SJSA1 (cell line): Measurements from ENCODE around the gene ARID3B. TPM values are rescaled to one million over a fixed set of nuclear protein-coding genes. Genes with fewer than 3 reads are reported as not detected.
"Not testable (repeated sequence)": the region's sequence is repeated elsewhere in the genome, so short reads cannot be mapped to it uniquely, and the experiment has no call there.

Experiments
- DNase-seq, 2 experiments: peaks; one replicate each; pipeline ENCODE4 v3.0.0-alpha.2; 2015 to 2020; ENCODE audit warnings: low spot score in 2 of 2, low read depth in 1 of 2
- H3K27ac ChIP-seq: fragments of 250-450 bp; sonication (Bioruptor Pico); 2 replicates; pipeline ENCODE4 v1.5.1; 2020; ENCODE audit warnings: mild to moderate bottlenecking, moderate library complexity
- H3K27me3 ChIP-seq: fragments of 250-450 bp; sonication (Bioruptor Pico); replicated peaks from 2 replicates; pipeline ENCODE4 v1.5.1; 2020; ENCODE audit warnings: mild to moderate bottlenecking, moderate library complexity
- H3K36me3 ChIP-seq: fragments of 250-450 bp; sonication (Bioruptor Pico); 2 replicates; pipeline ENCODE4 v1.5.1; 2020; ENCODE audit warnings: mild to moderate bottlenecking
- H3K4me1 ChIP-seq: fragments of 250-450 bp; sonication (Bioruptor Pico); replicated peaks from 2 replicates; pipeline ENCODE4 v1.6.1; 2021; ENCODE audit warnings: mild to moderate bottlenecking
- H3K4me3 ChIP-seq: fragments of 250-450 bp; sonication (Bioruptor Pico); 2 replicates; pipeline ENCODE4 v1.5.1; 2020; ENCODE audit warnings: mild to moderate bottlenecking
- H3K9me3 ChIP-seq: fragments of 250-450 bp; sonication (Bioruptor Pico); replicated peaks from 2 replicates; pipeline ENCODE4 v1.5.1; 2020; ENCODE audit warnings: mild to moderate bottlenecking
- total RNA-seq: library from RNA; depleted of rRNA; stranded (reverse); fragments of >200 nt; shearing (Covaris generic); gene quantifications from 2 replicates; pipeline ENCODE4 v1.2.3, GENCODE V29; 2014

The ARID3B gene
- total RNA-seq, 1 experiment from 2014 or later, result 1.4 TPM

DNA sequence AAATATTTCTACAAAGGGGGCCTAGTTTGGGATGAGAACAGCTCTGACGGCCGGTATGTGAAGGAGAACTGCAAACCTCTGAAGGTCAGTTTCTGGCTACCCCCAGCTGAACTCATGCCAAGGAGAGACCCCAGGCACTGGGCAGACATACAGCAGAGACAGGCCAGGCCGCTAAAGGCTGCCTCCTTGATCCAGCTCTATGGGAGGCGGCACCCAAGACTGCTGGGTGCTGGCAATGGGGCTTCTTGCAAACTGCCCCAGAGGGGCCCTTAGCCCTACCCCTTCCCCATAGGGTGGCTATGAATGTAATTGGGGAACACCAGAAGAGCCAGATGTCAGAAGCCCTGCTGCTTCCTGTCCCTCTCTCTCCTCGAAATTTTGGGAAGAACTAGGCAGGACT lies 87.9 kb downstream of the ARID3B start:
- H3K36me3 ChIP-seq, result peaks cover 96% of the 10 kb centered on the region
- H3K4me1 ChIP-seq, result no peaks in the 10 kb centered on the region
- DNase-seq, result no peak
- no peak overlapping the region for H3K27ac ChIP-seq
- no peak overlapping the region for H3K4me3 ChIP-seq
- H3K9me3 ChIP-seq, result no peaks in the 10 kb centered on the region
- no peaks in the 10 kb centered on the region for H3K27me3 ChIP-seq

DNA sequence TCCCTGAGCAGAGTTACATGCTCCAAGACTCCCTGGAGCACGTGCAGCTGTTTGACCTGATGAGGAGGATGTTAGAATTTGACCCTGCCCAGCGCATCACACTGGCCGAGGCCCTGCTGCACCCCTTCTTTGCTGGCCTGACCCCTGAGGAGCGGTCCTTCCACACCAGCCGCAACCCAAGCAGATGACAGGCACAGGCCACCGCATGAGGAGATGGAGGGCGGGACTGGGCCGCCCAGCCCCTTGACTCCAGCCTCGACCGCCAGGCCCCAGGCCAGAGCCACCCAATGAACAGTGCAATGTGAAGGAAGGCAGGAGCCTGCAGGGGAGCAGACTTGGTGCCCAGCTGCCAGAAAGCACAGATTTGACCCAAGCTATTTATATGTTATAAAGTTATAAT lies 88.7 kb downstream of the ARID3B start:
- H3K4me1 ChIP-seq, DNase-seq, H3K27me3 ChIP-seq, H3K4me3 ChIP-seq, H3K27ac ChIP-seq, H3K9me3 ChIP-seq: not testable (repeated sequence)
- peaks cover 96% of the 10 kb centered on the region for H3K36me3 ChIP-seq

DNA sequence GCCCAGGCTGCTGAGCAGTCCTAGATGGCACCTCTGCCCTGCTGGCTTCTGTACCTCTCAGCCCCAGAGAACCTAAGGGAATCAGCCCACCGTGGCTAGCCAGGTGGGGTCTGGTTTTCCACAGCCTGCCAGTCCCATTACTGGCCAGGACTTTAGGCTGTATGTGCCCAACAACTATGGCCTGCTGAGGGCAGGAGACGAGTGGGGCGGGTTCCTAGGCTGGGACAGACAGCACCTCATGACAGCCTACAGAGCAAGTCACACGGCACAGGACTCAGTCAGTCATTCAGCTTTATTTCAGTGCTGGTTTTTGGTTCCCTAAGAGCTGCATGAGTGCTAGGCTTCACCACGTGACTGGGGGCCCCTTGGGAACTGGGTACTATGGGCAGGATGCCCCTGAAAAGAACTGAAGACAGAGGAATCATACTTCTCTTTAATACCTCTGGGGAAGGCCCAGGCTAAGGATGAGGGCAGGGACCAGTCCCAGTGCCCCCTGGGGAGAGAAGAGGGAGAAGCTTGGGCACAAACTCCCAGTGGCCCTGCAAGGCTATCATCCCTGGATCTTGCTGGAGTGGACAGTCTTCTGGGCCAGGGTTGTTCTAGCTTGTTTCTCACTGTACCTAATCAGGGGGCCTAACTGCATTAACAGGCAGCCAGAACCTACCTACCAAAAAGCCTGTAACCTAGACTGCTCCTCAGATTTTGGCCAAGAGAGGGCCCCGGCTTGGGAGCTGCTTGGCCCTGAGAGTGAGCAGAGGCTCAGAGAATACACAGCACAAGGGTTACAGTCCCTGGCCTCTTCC lies 89.5 kb downstream of the ARID3B start:
- Histone ChIP-seq H3K27ac (no peak overlapping the region), H3K4me3 (no peak overlapping the region), H3K27me3 (no peaks in the 10 kb centered on the region), H3K36me3 (peaks cover 96% of the 10 kb centered on the region), H3K4me1 (no peaks in the 10 kb centered on the region), H3K9me3 (no peaks in the 10 kb centered on the region)
- DNase-seq, result no peak

- Histone ChIP-seq H3K4me3 (no peak overlapping the region), H3K9me3 (no peaks in the 10 kb centered on the region), H3K27me3 (no peaks in the 10 kb centered on the region), H3K4me1 (no peaks in the 10 kb centered on the region), H3K27ac (no peak overlapping the region), H3K36me3 (peaks cover 96% of the 10 kb centered on the region)
- no peak for DNase-seq
Measured at GRCh38 chr15:74631087-74631385, 90.0 kb downstream of the ARID3B start.

DNA sequence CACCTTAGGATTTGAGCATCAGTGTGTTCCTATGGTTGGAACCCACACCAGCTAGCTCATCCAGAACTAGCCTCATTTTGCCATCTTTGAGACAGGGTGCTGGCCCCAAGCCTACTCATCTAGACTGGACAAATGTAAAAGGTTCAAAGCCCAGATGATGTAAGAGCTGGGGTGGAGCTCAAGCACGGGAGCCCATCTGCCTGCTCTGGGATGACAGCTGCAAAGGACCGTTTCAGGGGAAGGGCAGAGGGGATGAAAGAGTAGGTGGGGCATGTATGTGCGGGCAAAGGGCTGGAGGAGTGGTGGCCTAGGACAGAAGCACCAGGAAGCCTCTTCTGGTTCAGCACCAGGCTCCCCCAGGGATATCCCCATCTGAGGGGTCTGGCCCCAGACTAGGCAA lies 90.4 kb downstream of the ARID3B start:
- DNase-seq, result no peak
- H3K36me3 ChIP-seq, result peaks cover 96% of the 10 kb centered on the region
- H3K9me3 ChIP-seq, result no peaks in the 10 kb centered on the region
- no peaks in the 10 kb centered on the region for H3K27me3 ChIP-seq
- H3K4me3 ChIP-seq, result no peak overlapping the region
- no peak overlapping the region for H3K27ac ChIP-seq
- H3K4me1 ChIP-seq, result no peaks in the 10 kb centered on the region

DNA sequence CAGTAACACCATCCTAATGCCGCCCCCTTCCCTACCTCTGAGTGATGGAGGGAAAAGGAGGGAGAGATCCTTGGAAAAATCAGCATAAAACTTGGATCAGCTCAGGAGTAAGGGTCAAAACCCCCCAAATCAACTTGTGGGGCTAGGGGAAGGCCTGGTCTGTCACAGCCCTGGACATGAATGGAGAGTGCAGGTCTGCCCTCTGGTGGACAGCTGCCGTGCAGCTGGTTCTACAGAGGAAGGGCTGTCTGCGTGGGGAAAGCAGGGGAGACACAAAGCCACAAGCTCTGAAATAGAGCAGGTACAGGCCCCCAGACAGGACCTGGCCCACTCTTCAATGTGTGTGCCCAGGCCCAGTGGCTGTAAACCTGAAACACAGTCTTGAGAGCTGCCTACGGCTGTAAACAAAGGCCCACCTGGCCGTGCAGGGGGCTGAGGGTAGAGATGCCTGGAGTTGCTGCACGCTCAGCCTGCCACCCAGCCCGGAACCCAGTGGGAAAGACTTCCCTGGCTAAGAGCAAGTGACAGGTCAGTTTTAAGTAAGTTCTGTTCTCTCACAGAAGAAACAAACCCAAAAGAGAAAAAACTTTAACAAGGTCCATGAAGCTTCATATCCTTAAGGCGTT lies 91.0 kb downstream of the ARID3B start:
- DNase-seq, result peak; percentile 50 to 64
- peaks cover 92% of the 10 kb centered on the region for H3K36me3 ChIP-seq

GRCh38 chr15:74632601-74633000 lies 91.6 kb downstream of the ARID3B start:
- peaks cover 86% of the 10 kb centered on the region for H3K36me3 ChIP-seq
- no peak overlapping the region for H3K4me3 ChIP-seq
- H3K27ac ChIP-seq, result no peak overlapping the region
- H3K27me3 ChIP-seq, result no peaks in the 10 kb centered on the region
- no peaks in the 10 kb centered on the region for H3K9me3 ChIP-seq
- no peaks in the 10 kb centered on the region for H3K4me1 ChIP-seq
- DNase-seq, result no peak

More for the DNA sequence above, 91.0 kb downstream of the ARID3B start:
- H3K4me1 ChIP-seq, result no peaks in the 10 kb centered on the region
- H3K27me3 ChIP-seq, result no peaks in the 10 kb centered on the region
- H3K27ac ChIP-seq, result no peak overlapping the region
- H3K9me3 ChIP-seq, result no peaks in the 10 kb centered on the region
- H3K4me3 ChIP-seq, result no peak overlapping the region

GRCh38 chr15:74633781-74634180 lies 92.8 kb downstream of the ARID3B start:
- Histone ChIP-seq H3K9me3 (no peaks in the 10 kb centered on the region), H3K36me3 (peaks cover 79% of the 10 kb centered on the region), H3K27me3 (no peaks in the 10 kb centered on the region), H3K4me3 (no peak overlapping the region), H3K4me1 (no peaks in the 10 kb centered on the region), H3K27ac (no peak overlapping the region)
- no peak for DNase-seq

DNA sequence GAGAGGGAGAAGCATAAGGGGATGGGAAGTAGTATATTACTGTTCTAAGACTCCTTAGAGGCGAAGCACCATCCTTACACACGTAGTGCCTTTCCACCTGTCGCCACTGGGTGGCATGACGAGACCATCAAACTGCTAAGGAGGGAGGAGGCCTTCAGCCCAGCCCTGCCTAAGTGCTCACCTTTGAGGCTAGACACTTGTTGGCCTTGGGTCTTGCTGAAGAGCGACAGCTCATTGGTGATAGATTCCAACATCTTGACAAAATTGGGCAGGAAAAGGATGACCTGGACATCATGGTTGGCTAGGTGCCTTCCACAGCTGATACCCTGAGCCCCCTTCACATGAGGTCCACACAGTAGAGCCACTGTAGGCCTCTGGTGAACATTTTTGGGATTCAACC lies 94.2 kb downstream of the ARID3B start:
- no peak overlapping the region for H3K27ac ChIP-seq
- no peak overlapping the region for H3K4me3 ChIP-seq
- H3K9me3 ChIP-seq, result no peaks in the 10 kb centered on the region
- DNase-seq, result peak in 1 of 2 experiments; percentile 57
- peaks cover 71% of the 10 kb centered on the region for H3K36me3 ChIP-seq
- no peaks in the 10 kb centered on the region for H3K4me1 ChIP-seq
- no peaks in the 10 kb centered on the region for H3K27me3 ChIP-seq

DNA sequence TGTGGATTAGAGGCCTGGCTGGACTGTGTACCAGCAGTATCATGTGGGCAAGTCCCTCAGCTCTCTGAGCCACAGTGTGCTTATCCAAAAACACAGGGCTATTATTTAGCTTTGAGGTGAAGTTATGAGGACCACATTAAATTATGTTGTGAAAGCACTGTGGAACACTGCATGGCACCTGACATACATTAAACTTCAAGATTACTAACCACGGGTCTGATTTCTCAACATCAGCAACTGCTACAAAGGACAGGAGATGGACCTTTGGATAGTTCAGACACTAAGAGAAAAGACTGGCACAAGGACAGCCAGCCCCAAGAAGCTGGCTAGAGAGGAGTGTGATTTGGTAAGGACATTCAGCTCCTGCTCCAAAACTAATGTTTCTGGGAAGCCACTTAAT lies 96.0 kb downstream of the ARID3B start:
- Histone ChIP-seq H3K4me3 (no peak overlapping the region), H3K4me1 (no peaks in the 10 kb centered on the region), H3K27me3 (no peaks in the 10 kb centered on the region), H3K36me3 (peaks cover 54% of the 10 kb centered on the region), H3K9me3 (no peaks in the 10 kb centered on the region), H3K27ac (no peak overlapping the region)
- DNase-seq, result no peak

- Histone ChIP-seq H3K27me3 (no peaks in the 10 kb centered on the region), H3K4me1 (peaks cover 7% of the 10 kb centered on the region), H3K36me3 (peaks cover 26% of the 10 kb centered on the region), H3K4me3 (no peak overlapping the region), H3K27ac (no peak overlapping the region), H3K9me3 (no peaks in the 10 kb centered on the region)
- no peak for DNase-seq
Measured at GRCh38 chr15:74641151-74641550, 100.1 kb downstream of the ARID3B start.

- Histone ChIP-seq H3K27me3 (no peaks in the 10 kb centered on the region), H3K4me1 (peaks cover 7% of the 10 kb centered on the region), H3K36me3 (peaks cover 22% of the 10 kb centered on the region), H3K27ac (no peak overlapping the region), H3K4me3 (no peak overlapping the region), H3K9me3 (no peaks in the 10 kb centered on the region)
- no peak for DNase-seq
Measured at GRCh38 chr15:74642348-74642733, 101.3 kb downstream of the ARID3B start.

- DNase-seq, result no peak
- H3K36me3 ChIP-seq, result peaks cover 22% of the 10 kb centered on the region
Measured at GRCh38 chr15:74642734-74643664, 102.0 kb downstream of the ARID3B start.

GRCh38 chr15:74643665-74644204 lies 102.7 kb downstream of the ARID3B start:
- H3K4me1 ChIP-seq, result peaks cover 7% of the 10 kb centered on the region
- no peak for DNase-seq
- no peaks in the 10 kb centered on the region for H3K27me3 ChIP-seq
- H3K9me3 ChIP-seq, result no peaks in the 10 kb centered on the region
- H3K27ac ChIP-seq, result no peak overlapping the region
- peaks cover 18% of the 10 kb centered on the region for H3K36me3 ChIP-seq
- H3K4me3 ChIP-seq, result no peak overlapping the region

More at GRCh38 chr15:74642734-74643664, 102.0 kb downstream of the ARID3B start:
- Histone ChIP-seq H3K27ac (no peak overlapping the region), H3K27me3 (no peaks in the 10 kb centered on the region), H3K4me3 (no peak overlapping the region), H3K4me1 (peaks cover 7% of the 10 kb centered on the region), H3K9me3 (no peaks in the 10 kb centered on the region)
